A673 (cell line): ENCODE data around the gene WDR27. TPM values are rescaled to one million over a fixed set of nuclear protein-coding genes. Genes with fewer than 3 reads are reported as not detected.

ENCODE experiments used
- BruUV-seq: library from RNA; stranded (reverse); fragments of 400-500 nt; replicated peaks from 2 replicates; lab custom pipeline; 2021; lab: Mats Ljungman, UMichigan
- CTCF ChIA-PET: fragments of 300-600 bp; sonication (Branson Sonifier 250); formaldehyde crosslinking; loops from one replicate; lab custom pipeline; 2022; ENCODE audit warnings: antibody characterized with exemption; lab: Charles Lee
- POLR2A ChIA-PET: fragments of 300-600 bp; sonication (Branson Sonifier 250); formaldehyde crosslinking; loops from one replicate; lab custom pipeline; 2022; ENCODE audit warnings: antibody characterized with exemption; ENCODE audit not compliant: low non-redundant PET; lab: Charles Lee
- DNase-seq: peaks from one replicate; pipeline ENCODE4 v3.0.0-alpha.2; 2015; ENCODE audit warnings: low spot score
- H3K27ac ChIP-seq: fragments of 200-600 bp; sonication (generic); 2 replicates; pipeline ENCODE4 v1.5.1; 2016; ENCODE audit warnings: mixed run types, low read depth, mild to moderate bottlenecking, mixed read lengths, antibody characterized with exemption, low read length; ENCODE audit not compliant: poor library complexity, severe bottlenecking
- H3K27me3 ChIP-seq: fragments of 200-600 bp; sonication (generic); replicated peaks from 2 replicates; pipeline ENCODE4 v1.6.1; 2017; ENCODE audit warnings: mixed run types, low read depth, mild to moderate bottlenecking, mixed read lengths, antibody characterized with exemption, low read length; ENCODE audit not compliant: insufficient read depth, poor library complexity
- H3K36me3 ChIP-seq: fragments of 200-600 bp; sonication (generic); 2 replicates; pipeline ENCODE4 v1.6.1; 2016; ENCODE audit warnings: mixed run types, mild to moderate bottlenecking, mixed read lengths, antibody characterized with exemption, low read length; ENCODE audit not compliant: insufficient read depth, poor library complexity, severe bottlenecking
- H3K4me1 ChIP-seq: fragments of 200-600 bp; sonication (generic); 2 replicates; pipeline ENCODE4 v1.6.1; 2017; ENCODE audit warnings: mixed run types, mild to moderate bottlenecking, mixed read lengths, antibody characterized with exemption, low read length; ENCODE audit not compliant: insufficient read depth, poor library complexity, severe bottlenecking
- H3K4me3 ChIP-seq: fragments of 200-600 bp; sonication (generic); 2 replicates; pipeline ENCODE4 v1.5.1; 2016; ENCODE audit warnings: low read depth, mixed run types, mild to moderate bottlenecking, mixed read lengths, low read length; ENCODE audit not compliant: poor library complexity, severe bottlenecking
- H3K9me3 ChIP-seq: fragments of 200-600 bp; sonication (generic); 2 replicates; pipeline ENCODE4 v1.6.1; 2016; ENCODE audit warnings: mixed run types, low read depth, mild to moderate bottlenecking, mixed read lengths, antibody characterized with exemption, low read length; ENCODE audit not compliant: poor library complexity, severe bottlenecking
- EZH2 ChIP-seq: fragments of 200-600 bp; sonication (generic); IDR thresholded peaks from 2 replicates; pipeline ENCODE4 v1.6.1; 2017; ENCODE audit warnings: borderline replicate concordance, low read depth, mild to moderate bottlenecking, mixed read lengths, antibody characterized with exemption, low read length; ENCODE audit not compliant: poor library complexity, severe bottlenecking
- intact Hi-C: fragments of 100-400 bp; cut with micrococcal nuclease; formaldehyde crosslinking; loops from one replicate; pipeline ENCODE4 v1.10.0; 2022; ENCODE audit not compliant: unreplicated experiment
- total RNA-seq: library from RNA; stranded (reverse); gene quantifications from 2 replicates; pipeline ENCODE4 v1.2.3, GENCODE V29; 2021
- TF ChIP-seq, protein P1 (sequence below): fragments of 300-800, 200-600 bp; sonication (generic); conservative IDR thresholded peaks from 2 replicates; pipeline ENCODE4 v1.5.1; 2017; ENCODE audit warnings: low read depth, mild to moderate bottlenecking, antibody characterized with exemption, low read length, moderate library complexity, mixed read lengths

The WDR27 gene
- total RNA-seq, 1 experiment from 2014 or later: 77.3 TPM

GRCh38 chr6:169454204-169454871, 247.5 kb downstream of the WDR27 start:
- intact Hi-C loops: no loop called here
- ChIA-PET POLR2A (no interaction called here), CTCF (no interaction called here)
- BruUV-seq: no TSS peak
- peaks cover 5% of the 10 kb centered on the region for H3K4me1 ChIP-seq
- H3K27me3 ChIP-seq: no peaks in the 10 kb centered on the region
- no peak for DNase-seq
- no peaks in the 10 kb centered on the region for H3K9me3 ChIP-seq
- H3K4me3 ChIP-seq: no peak overlapping the region
- H3K36me3 ChIP-seq: no peaks in the 10 kb centered on the region
- no peak overlapping the region for H3K27ac ChIP-seq
- no peak for TF ChIP-seq EZH2
- TF ChIP-seq, protein P1, sequence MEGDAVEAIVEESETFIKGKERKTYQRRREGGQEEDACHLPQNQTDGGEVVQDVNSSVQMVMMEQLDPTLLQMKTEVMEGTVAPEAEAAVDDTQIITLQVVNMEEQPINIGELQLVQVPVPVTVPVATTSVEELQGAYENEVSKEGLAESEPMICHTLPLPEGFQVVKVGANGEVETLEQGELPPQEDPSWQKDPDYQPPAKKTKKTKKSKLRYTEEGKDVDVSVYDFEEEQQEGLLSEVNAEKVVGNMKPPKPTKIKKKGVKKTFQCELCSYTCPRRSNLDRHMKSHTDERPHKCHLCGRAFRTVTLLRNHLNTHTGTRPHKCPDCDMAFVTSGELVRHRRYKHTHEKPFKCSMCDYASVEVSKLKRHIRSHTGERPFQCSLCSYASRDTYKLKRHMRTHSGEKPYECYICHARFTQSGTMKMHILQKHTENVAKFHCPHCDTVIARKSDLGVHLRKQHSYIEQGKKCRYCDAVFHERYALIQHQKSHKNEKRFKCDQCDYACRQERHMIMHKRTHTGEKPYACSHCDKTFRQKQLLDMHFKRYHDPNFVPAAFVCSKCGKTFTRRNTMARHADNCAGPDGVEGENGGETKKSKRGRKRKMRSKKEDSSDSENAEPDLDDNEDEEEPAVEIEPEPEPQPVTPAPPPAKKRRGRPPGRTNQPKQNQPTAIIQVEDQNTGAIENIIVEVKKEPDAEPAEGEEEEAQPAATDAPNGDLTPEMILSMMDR: no peak

- no peak overlapping the region for H3K4me3 ChIP-seq
- CTCF ChIA-PET: no interaction called here
Observed at GRCh38 chr6:169452869-169453620, 248.8 kb downstream of the WDR27 start.

GRCh38 chr6:169452117-169452868, 249.5 kb downstream of the WDR27 start:
- TF ChIP-seq EZH2: no peak
- TF ChIP-seq, protein P1: no peak
- no peaks in the 10 kb centered on the region for H3K27me3 ChIP-seq
- peaks cover 5% of the 10 kb centered on the region for H3K4me1 ChIP-seq
- ChIA-PET CTCF (no interaction called here), POLR2A (no interaction called here)
- no peaks in the 10 kb centered on the region for H3K9me3 ChIP-seq
- H3K36me3 ChIP-seq: no peaks in the 10 kb centered on the region
- peak; percentile 77 for DNase-seq
- intact Hi-C loops: no loop called here
- no TSS peak for BruUV-seq
- peak overlapping the region; percentile 21 for H3K27ac ChIP-seq
- peak overlapping the region; percentile 16 for H3K4me3 ChIP-seq

More at GRCh38 chr6:169452869-169453620, 248.8 kb downstream of the WDR27 start:
- POLR2A ChIA-PET: no interaction called here
- BruUV-seq: no TSS peak
- TF ChIP-seq, protein P1: no peak
- TF ChIP-seq EZH2: no peak
- no peak for DNase-seq
- H3K27ac ChIP-seq: no peak overlapping the region
- no peaks in the 10 kb centered on the region for H3K36me3 ChIP-seq
- no peaks in the 10 kb centered on the region for H3K27me3 ChIP-seq
- peaks cover 5% of the 10 kb centered on the region for H3K4me1 ChIP-seq
- H3K9me3 ChIP-seq: no peaks in the 10 kb centered on the region
- intact Hi-C loops: no loop called here
